Measurements from ENCODE around the gene GPHN. TPM values are rescaled to one million over a fixed set of nuclear protein-coding genes. Genes with fewer than 3 reads are reported as not detected.

GPHN gene
- total and polyA plus RNA-seq, 2 donors from 2014 or later: 35.4 to 62.0 TPM

- Histone ChIP-seq H3K9me3 (ENCODE audit: control insufficient read depth in 2 of 3, insufficient read depth in 1 of 3, low read length in 3 of 3) (no peaks in the 10 kb centered on the region), H3K27ac (ENCODE audit: low read depth in 2 of 2, low read length in 2 of 2) (no peak overlapping the region), H3K27me3 (ENCODE audit: control insufficient read depth, insufficient read depth, low read length) (no peaks in the 10 kb centered on the region), H3K36me3 (ENCODE audit: control insufficient read depth in 2 of 3, insufficient read depth in 3 of 3, low read length in 3 of 3) (no peaks in the 10 kb centered on the region), H3K4me1 (ENCODE audit: control insufficient read depth in 2 of 3, insufficient read depth in 2 of 3, low read depth in 1 of 3, low read length in 3 of 3) (no peaks in the 10 kb centered on the region), H3K9ac (ENCODE audit: low read length in 3 of 3) (no peak overlapping the region), H3K4me3 (ENCODE audit: low read length in 3 of 3) (no peak overlapping the region)
- TF ChIP-seq CTCF (IDR thresholded peaks at IDR 0.05; ENCODE audit: borderline replicate concordance, extremely low read depth, insufficient read depth): no peak
- no peak for FAIRE-seq
- no peak for DNase-seq
- intact Hi-C loops (cut with DNase I): no loop called here
Observed at GRCh38 chr14:67068251-67068650, 560.3 kb downstream of the GPHN start.

- no peak for TF ChIP-seq CTCF (IDR thresholded peaks at IDR 0.05; ENCODE audit: borderline replicate concordance, extremely low read depth, insufficient read depth)
- FAIRE-seq: no peak
- H3K9me3 ChIP-seq (ENCODE audit: control insufficient read depth in 2 of 3, insufficient read depth in 1 of 3, low read length in 3 of 3): no peaks in the 10 kb centered on the region
Observed at GRCh38 chr14:67071506-67071905, 563.6 kb downstream of the GPHN start.

GRCh38 chr14:67077921-67078320, 570.0 kb downstream of the GPHN start:
- H3K4me3 ChIP-seq (ENCODE audit: low read length in 3 of 3): no peak overlapping the region
- H3K9ac ChIP-seq (ENCODE audit: low read length in 3 of 3): no peak overlapping the region
- no peak overlapping the region for H3K27ac ChIP-seq (ENCODE audit: low read depth in 2 of 2, low read length in 2 of 2)
- H3K4me1 ChIP-seq (ENCODE audit: control insufficient read depth in 2 of 3, insufficient read depth in 2 of 3, low read depth in 1 of 3, low read length in 3 of 3): no peaks in the 10 kb centered on the region
- TF ChIP-seq CTCF (IDR thresholded peaks at IDR 0.05; ENCODE audit: borderline replicate concordance, extremely low read depth, insufficient read depth): no peak
- no peaks in the 10 kb centered on the region for H3K36me3 ChIP-seq (ENCODE audit: control insufficient read depth in 2 of 3, insufficient read depth in 3 of 3, low read length in 3 of 3)
- intact Hi-C loops (cut with DNase I): no loop called here
- peaks cover 0 to 9% (median 0%) of the 10 kb centered on the region in 3 donors for H3K9me3 ChIP-seq (ENCODE audit: control insufficient read depth in 2 of 3, insufficient read depth in 1 of 3, low read length in 3 of 3)
- DNase-seq: no peak
- H3K27me3 ChIP-seq (ENCODE audit: control insufficient read depth, insufficient read depth, low read length): no peaks in the 10 kb centered on the region
- FAIRE-seq: no peak

More at GRCh38 chr14:67071506-67071905, 563.6 kb downstream of the GPHN start:
- Histone ChIP-seq H3K36me3 (ENCODE audit: control insufficient read depth in 2 of 3, insufficient read depth in 3 of 3, low read length in 3 of 3) (no peaks in the 10 kb centered on the region), H3K27me3 (ENCODE audit: control insufficient read depth, insufficient read depth, low read length) (no peaks in the 10 kb centered on the region), H3K4me3 (ENCODE audit: low read length in 3 of 3) (no peak overlapping the region), H3K9ac (ENCODE audit: low read length in 3 of 3) (no peak overlapping the region), H3K4me1 (ENCODE audit: control insufficient read depth in 2 of 3, insufficient read depth in 2 of 3, low read depth in 1 of 3, low read length in 3 of 3) (no peaks in the 10 kb centered on the region), H3K27ac (ENCODE audit: low read depth in 2 of 2, low read length in 2 of 2) (no peak overlapping the region)
- no peak for DNase-seq
- intact Hi-C loops (cut with DNase I): no loop called here

GRCh38 chr14:67079846-67080245, 571.9 kb downstream of the GPHN start:
- FAIRE-seq (no peak), DNase-seq (no peak)
- H3K9ac ChIP-seq (ENCODE audit: low read length in 3 of 3): no peak overlapping the region
- no peaks in the 10 kb centered on the region for H3K27me3 ChIP-seq (ENCODE audit: control insufficient read depth, insufficient read depth, low read length)
- no peak for TF ChIP-seq CTCF (IDR thresholded peaks at IDR 0.05; ENCODE audit: borderline replicate concordance, extremely low read depth, insufficient read depth)
- H3K9me3 ChIP-seq (ENCODE audit: control insufficient read depth in 2 of 3, insufficient read depth in 1 of 3, low read length in 3 of 3): peaks cover 0 to 9% (median 0%) of the 10 kb centered on the region in 3 donors
- no peak overlapping the region for H3K4me3 ChIP-seq (ENCODE audit: low read length in 3 of 3)
- intact Hi-C loops (cut with DNase I): no loop called here
- H3K4me1 ChIP-seq (ENCODE audit: control insufficient read depth in 2 of 3, insufficient read depth in 2 of 3, low read depth in 1 of 3, low read length in 3 of 3): no peaks in the 10 kb centered on the region
- no peaks in the 10 kb centered on the region for H3K36me3 ChIP-seq (ENCODE audit: control insufficient read depth in 2 of 3, insufficient read depth in 3 of 3, low read length in 3 of 3)
- H3K27ac ChIP-seq (ENCODE audit: low read depth in 2 of 2, low read length in 2 of 2): no peak overlapping the region

All from kidney (tissue), 14 donors.